Heart right ventricle (tissue), 16 donors: Measurements from ENCODE around the gene EFNA4. TPM values are rescaled to one million over a fixed set of nuclear protein-coding genes. Genes with fewer than 3 reads are reported as not detected.

Source experiments
- ATAC-seq, 8 donors: fragments of 200-7000 bp; cut with Tn5 transposase; one replicate each; pipeline ENCODE4 v1.9.1; 2020; ENCODE audit warnings: mild to moderate bottlenecking in 8 of 8, moderate library complexity in 8 of 8, moderate number of reproducible peaks in 1 of 8
- DNase-seq, 2 donors: peaks; one replicate each; pipeline ENCODE4 v3.0.0-alpha.2; 2020
- H3K27ac ChIP-seq, 10 donors: fragments of 200-600 bp; sonication (generic) in 2 of 10; one replicate each; pipeline versions ENCODE4 v1.5.0 to v1.8.0; 2020 to 2022; ENCODE audit warnings: mild to moderate bottlenecking in 3 of 10
- H3K27me3 ChIP-seq, 7 donors: fragments of 200-600 bp; one replicate each; pipeline ENCODE4 v1.8.0; 2021 to 2022; ENCODE audit warnings: mild to moderate bottlenecking in 2 of 7
- H3K36me3 ChIP-seq, 9 donors: fragments of 200-600 bp; sonication (generic) in 1 of 9; one replicate each; pipeline versions ENCODE4 v1.5.0 to v1.8.0; 2020 to 2022; ENCODE audit warnings: mild to moderate bottlenecking in 2 of 9
- H3K4me1 ChIP-seq, 9 donors: fragments of 200-600 bp; sonication (generic) in 1 of 9; one replicate each; pipeline versions ENCODE4 v1.5.0 to v1.8.0; 2020 to 2022; ENCODE audit warnings: mild to moderate bottlenecking in 4 of 9
- H3K4me3 ChIP-seq, 10 donors: fragments of 200-600 bp; sonication (generic) in 2 of 10; one replicate each; pipeline versions ENCODE4 v1.5.0 to v1.8.0; 2020 to 2022; ENCODE audit warnings: mild to moderate bottlenecking in 7 of 10, moderate library complexity in 2 of 10
- H3K9me3 ChIP-seq, 11 donors: fragments of 200-600 bp in 10 of 11; sonication (generic) in 2 of 11; one replicate each; pipeline versions ENCODE4 v1.5.0 to v1.8.0; 2013 to 2022; ENCODE audit warnings: mild to moderate bottlenecking in 2 of 11, control low read depth in 1 of 11, moderate library complexity in 1 of 11
- WGBS, 2 donors: extraction: QIAGEN DNeasy Blood & Tissue Kit; methylation state at CpG; one replicate each; pipeline ENCODE4 v1.1.7; 2013; ENCODE audit warnings: inconsistent platforms in 1 of 2; 5-methylcytosine and 5-hydroxymethylcytosine counted together
- intact Hi-C, 10 donors: fragments of 100-400 bp; cut with DNase I; formaldehyde crosslinking; loops; one replicate each; pipeline versions ENCODE4 v1.11.1 to v1.14.2; 2022
- polyA plus RNA-seq, 2 donors: library from polyadenylated mRNA; stranded (reverse); fragments of 200-250 nt; gene quantifications; one replicate each; pipeline ENCODE4 v1.2.3, GENCODE V29; 2013
- total RNA-seq, 10 donors: library from RNA; stranded (reverse); fragmentation: NEBNext Ultra II Directional in 3 of 10; extraction: Animal tissue kit (Norgen Biotek cat#: 25700) in 3 of 10; gene quantifications; one replicate each; pipeline versions ENCODE4 v1.2.1 to v1.2.4, GENCODE V29; 2021 to 2023
- TF ChIP-seq, protein P1 (sequence below), 9 donors: fragments of 200-600 bp; sonication (generic) in 2 of 9; IDR thresholded peaks; one replicate each; pipeline versions ENCODE4 v1.5.0 to v1.8.0; 2021 to 2022; ENCODE audit warnings: antibody characterized with exemption in 9 of 9, mild to moderate bottlenecking in 5 of 9, moderate library complexity in 1 of 9
- donor health status: Arrhythmogenic right ventricular cardiomyopathy.
- donor health status: ischemic (EF 13 %, LVEDD 7.1; RV severe dilation, severe dysfunction).
- donor health status: healthy with polysubstance abuse.
- donor health status: DM: no; HTN: yes; CAD: no.
- donor health status: DM: no; HTN: no; CAD: no.
- donor health status: ischemic (EF 25% LVEDD 6.9; RV normal size, moderate dysfunction).
- donor health status: ischemic (EF 25% LVEDD 5.7; RV mildly dilated, moderate dysfunction).
- donor health status: healthy.
- donor health status: DM: yes; HTN: yes; CAD: no.
- donor health status: Ischemic cardiomyopathy.
- donor health status: ischemic (EF 35%, LVEDD 5.7; RV mildly dilated, moderate dysfunction).
- donor health status: nonischemic (EF 11% LVEDD 7.7; RV severe dilation, severe dysfunction).
- donor health status: DM: yes; HTN: yes; CAD: no.
- donor health status: PGD.
- donor health status: ischemic (EF 29% LVEDD 5.4; RV normal size, mild dysfunction).
- donor health status: nonischemic (EF 23%, LVEDD 6.1; RV moderate dilation, normal function).

EFNA4 gene
- total and polyA plus RNA-seq, 12 donors: 0.49 to 5.4 (median 1.9) TPM

DNA sequence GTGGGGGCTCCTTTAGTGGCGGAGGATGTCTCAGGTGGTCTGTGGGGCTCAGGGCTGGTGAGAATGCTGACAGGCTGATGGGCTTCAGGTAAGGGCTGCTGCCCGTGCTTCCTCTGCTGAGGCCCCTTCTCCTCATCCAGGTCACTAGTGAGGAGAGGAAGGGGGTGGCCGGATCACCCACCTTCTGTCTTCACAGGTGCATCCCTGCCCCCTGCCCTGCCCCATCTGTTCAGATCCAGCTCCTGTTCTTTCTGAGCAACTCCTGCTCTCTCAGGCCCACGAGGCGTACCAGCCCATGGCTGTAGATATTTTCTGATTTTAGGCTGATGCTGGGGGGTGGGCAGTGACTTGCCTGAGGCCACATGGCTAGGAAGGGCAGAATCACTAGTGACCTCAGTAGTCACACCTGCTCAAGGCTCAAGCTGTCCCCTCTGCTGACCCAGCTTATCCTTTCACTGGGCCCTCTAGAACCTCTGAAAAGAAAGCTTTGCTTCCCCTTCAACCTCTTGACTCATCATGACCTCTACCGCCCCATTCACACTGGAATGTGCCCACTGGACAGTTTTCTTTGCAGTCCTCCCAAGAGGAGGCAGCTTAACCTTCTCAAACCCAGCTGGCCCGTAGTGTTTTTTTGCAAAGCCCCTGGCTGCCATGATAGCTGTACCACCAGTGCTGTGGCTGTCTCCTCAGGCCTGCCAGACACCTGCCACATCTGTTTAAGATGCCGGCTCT lies 44.8 kb upstream of the EFNA4 start:
- DNase-seq (no peak), ATAC-seq (no peak)
- WGBS, 2 donors: 90% methylated on average over 8 of the region's 8 CpGs
- Histone ChIP-seq H3K4me3 (no peak overlapping the region), H3K4me1 (peaks cover 9 to 49% (median 15%) of the 10 kb centered on the region in 9 donors), H3K36me3 (peaks cover 0 to 31% (median 9%) of the 10 kb centered on the region in 9 donors), H3K9me3 (no peaks in the 10 kb centered on the region), H3K27me3 (no peaks in the 10 kb centered on the region), H3K27ac (no peak overlapping the region)
- TF ChIP-seq, protein P1, sequence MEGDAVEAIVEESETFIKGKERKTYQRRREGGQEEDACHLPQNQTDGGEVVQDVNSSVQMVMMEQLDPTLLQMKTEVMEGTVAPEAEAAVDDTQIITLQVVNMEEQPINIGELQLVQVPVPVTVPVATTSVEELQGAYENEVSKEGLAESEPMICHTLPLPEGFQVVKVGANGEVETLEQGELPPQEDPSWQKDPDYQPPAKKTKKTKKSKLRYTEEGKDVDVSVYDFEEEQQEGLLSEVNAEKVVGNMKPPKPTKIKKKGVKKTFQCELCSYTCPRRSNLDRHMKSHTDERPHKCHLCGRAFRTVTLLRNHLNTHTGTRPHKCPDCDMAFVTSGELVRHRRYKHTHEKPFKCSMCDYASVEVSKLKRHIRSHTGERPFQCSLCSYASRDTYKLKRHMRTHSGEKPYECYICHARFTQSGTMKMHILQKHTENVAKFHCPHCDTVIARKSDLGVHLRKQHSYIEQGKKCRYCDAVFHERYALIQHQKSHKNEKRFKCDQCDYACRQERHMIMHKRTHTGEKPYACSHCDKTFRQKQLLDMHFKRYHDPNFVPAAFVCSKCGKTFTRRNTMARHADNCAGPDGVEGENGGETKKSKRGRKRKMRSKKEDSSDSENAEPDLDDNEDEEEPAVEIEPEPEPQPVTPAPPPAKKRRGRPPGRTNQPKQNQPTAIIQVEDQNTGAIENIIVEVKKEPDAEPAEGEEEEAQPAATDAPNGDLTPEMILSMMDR (IDR thresholded peaks at IDR 0.05): no peak
- intact Hi-C loops: loop anchor here in 6 of 10 donors (5.0 to 10.0 kb wide), 6 partner anchors 34 to 64 kb away; partner anchors contain the start of genes PBXIP1 (in 2 of the 6), ADAM15 (in 1 of the 6), CKS1B (in 1 of the 6) and PYGO2 (in 1 of the 6)

DNA sequence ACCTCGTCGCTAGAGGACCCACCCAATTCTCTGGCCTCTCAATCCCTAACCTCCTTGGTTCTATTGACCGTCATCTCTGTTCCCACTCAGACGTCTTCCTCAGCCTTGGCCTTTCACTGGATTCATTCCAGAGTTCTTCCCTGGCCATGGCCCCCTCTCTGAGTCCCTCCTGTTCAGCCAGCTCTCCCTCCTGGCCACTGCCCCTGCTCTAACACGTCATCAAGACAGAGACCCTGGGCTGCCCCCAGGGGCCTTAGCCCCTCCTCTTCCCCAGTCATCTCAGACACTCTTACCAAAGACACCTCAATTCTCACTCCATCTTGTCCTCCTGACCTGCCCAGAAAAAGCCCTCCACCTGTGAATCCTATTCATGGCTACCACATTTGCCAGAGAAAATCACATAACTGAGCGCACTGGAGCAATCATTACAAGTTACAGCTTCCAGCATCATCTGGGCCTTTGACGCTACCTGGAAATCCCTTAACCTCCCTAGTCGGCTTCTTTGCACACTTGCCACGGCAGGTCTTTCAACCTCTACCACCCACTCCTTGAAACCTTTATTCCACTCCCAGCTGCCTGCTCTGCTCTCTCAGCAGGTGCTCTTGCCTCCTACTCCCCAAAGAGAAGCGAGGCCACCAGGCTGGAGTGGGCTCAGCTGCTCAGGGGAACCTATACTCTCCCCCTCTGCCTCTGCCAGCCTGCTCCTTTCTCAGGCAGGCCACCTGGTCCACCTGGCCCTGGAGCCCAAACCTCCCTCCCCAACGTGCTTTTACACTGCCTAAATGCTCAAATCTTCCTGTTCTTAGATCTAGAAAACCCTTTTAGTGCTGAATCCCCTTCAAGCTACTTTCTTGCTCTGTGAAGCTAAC lies 43.9 kb upstream of the EFNA4 start:
- Histone ChIP-seq H3K4me3 (no peak overlapping the region), H3K27ac (no peak overlapping the region), H3K27me3 (no peaks in the 10 kb centered on the region), H3K36me3 (peaks cover 0 to 23% (median 8%) of the 10 kb centered on the region in 9 donors), H3K9me3 (no peaks in the 10 kb centered on the region), H3K4me1 (peaks cover 9 to 43% (median 15%) of the 10 kb centered on the region in 9 donors)
- WGBS, 2 donors: 82 to 84% methylated on average over 11 of the region's 11 CpGs
- intact Hi-C loops: loop anchor here in 6 of 10 donors (5.0 to 10.0 kb wide), 6 partner anchors 33 to 65 kb away; partner anchors contain the start of genes PBXIP1 (in 2 of the 6), ADAM15 (in 1 of the 6), CKS1B (in 1 of the 6) and PYGO2 (in 1 of the 6)
- TF ChIP-seq, protein P1 (IDR thresholded peaks at IDR 0.05): no peak
- no peak for DNase-seq
- no peak for ATAC-seq

DNA sequence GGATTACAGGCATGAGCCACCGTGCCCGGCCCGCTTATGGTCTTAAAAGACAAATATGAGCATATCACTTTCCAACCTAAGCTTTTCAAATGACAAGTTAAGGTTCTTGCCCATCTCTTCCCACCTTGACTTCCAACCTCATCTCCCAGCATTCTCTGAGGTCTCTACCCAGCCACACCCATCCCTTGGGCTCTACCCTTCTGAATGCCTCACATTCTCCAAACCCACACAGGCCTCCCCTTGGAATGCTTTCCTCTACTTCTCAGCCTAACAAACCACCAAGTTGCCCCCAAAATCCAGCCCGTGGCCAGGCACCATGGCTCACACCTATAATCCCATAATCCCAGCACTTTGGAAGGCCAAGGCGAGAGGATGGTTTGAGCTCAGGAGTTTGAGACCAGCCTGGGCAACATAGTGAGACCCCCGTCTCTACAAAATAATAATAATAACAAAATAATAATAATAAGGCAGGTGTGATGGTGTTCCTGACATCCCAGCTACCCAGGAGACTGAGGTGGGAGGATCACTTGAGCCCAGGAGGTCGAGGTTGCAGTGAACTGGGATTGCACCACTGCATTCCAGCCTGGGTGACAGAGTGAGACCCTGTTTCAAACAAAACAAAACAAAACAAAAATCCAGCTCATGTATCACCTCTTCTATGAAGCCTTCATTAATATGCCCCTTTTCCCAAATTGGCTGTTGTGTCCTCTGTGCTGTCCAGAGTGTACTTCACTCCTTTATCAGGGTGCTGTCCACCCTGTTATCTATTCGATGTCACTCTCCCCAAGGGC lies 41.2 kb upstream of the EFNA4 start:
- DNase-seq (no peak), ATAC-seq (no peak)
- no peaks in the 10 kb centered on the region for H3K9me3 ChIP-seq
- TF ChIP-seq, protein P1 (IDR thresholded peaks at IDR 0.05): no peak
- H3K36me3 ChIP-seq: no peaks in the 10 kb centered on the region
- no peaks in the 10 kb centered on the region for H3K27me3 ChIP-seq
- H3K4me3 ChIP-seq: no peak overlapping the region
- peaks cover 6 to 28% (median 9%) of the 10 kb centered on the region in 9 donors for H3K4me1 ChIP-seq
- WGBS, 2 donors: 73 to 78% methylated on average over 8 of the region's 8 CpGs
- intact Hi-C loops: no loop called here
- H3K27ac ChIP-seq: no peak overlapping the region

DNA sequence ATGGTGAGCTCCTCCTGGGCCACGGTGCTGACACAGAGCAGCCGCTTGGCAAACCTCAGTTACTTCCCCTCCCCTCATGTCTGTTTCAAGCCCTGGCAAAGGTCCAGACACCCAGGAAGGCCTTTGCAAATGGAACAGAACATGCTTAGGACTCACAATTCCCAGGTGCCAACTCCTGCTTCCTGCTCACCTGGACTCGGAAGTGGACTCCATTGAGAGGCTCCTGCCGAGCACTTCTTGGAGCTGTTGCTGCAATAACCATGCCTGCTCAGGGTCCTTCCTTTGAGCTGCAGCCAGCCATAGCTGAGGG lies 40.7 kb upstream of the EFNA4 start:
- no peaks in the 10 kb centered on the region for H3K27me3 ChIP-seq
- H3K27ac ChIP-seq: no peak overlapping the region
- H3K36me3 ChIP-seq: no peaks in the 10 kb centered on the region
- no peak for DNase-seq
- no peaks in the 10 kb centered on the region for H3K9me3 ChIP-seq
- intact Hi-C loops: no loop called here
- TF ChIP-seq, protein P1 (IDR thresholded peaks at IDR 0.05): no peak
- H3K4me3 ChIP-seq: no peak overlapping the region
- WGBS, 2 donors: 53 to 64% methylated on average over 4 of the region's 4 CpGs
- peaks cover 3 to 23% (median 4%) of the 10 kb centered on the region in 9 donors for H3K4me1 ChIP-seq
- peak in 6 of 8 donors; percentile 24 to 48 (median 40) for ATAC-seq
